Vagina (tissue), 2 donors: Measurements from ENCODE around the gene CT47C1.

Experiments
- POLR2AphosphoS5 ChIP-seq, 2 donors: sonication (generic); formaldehyde crosslinking; IDR thresholded peaks; one replicate each; pipeline ENCODE4 v1.9.0; 2017; ENCODE audit warnings: antibody characterized with exemption in 2 of 2, mild to moderate bottlenecking in 2 of 2, low read depth in 1 of 2; ENCODE audit not compliant: insufficient read depth in 1 of 2
- TF ChIP-seq, protein P1 (sequence below), 3 experiments: fragments of 450-650 bp in 2 of 3; fragments of 200-600 bp in 1 of 3; sonication (generic) in 1 of 3; IDR thresholded peaks; one replicate each; pipeline ENCODE4 v1.5.1; 2017 to 2019; ENCODE audit warnings: antibody characterized with exemption in 3 of 3, mild to moderate bottlenecking in 2 of 3, moderate library complexity in 2 of 3

GRCh38 chrX:119041175-119041574, 31.6 kb upstream of the CT47C1 start:
- TF ChIP-seq POLR2AphosphoS5 (IDR thresholded peaks at IDR 0.05; ENCODE audit: insufficient read depth in 1 of 2, low read depth in 1 of 2), result no peak
- TF ChIP-seq, protein P1, sequence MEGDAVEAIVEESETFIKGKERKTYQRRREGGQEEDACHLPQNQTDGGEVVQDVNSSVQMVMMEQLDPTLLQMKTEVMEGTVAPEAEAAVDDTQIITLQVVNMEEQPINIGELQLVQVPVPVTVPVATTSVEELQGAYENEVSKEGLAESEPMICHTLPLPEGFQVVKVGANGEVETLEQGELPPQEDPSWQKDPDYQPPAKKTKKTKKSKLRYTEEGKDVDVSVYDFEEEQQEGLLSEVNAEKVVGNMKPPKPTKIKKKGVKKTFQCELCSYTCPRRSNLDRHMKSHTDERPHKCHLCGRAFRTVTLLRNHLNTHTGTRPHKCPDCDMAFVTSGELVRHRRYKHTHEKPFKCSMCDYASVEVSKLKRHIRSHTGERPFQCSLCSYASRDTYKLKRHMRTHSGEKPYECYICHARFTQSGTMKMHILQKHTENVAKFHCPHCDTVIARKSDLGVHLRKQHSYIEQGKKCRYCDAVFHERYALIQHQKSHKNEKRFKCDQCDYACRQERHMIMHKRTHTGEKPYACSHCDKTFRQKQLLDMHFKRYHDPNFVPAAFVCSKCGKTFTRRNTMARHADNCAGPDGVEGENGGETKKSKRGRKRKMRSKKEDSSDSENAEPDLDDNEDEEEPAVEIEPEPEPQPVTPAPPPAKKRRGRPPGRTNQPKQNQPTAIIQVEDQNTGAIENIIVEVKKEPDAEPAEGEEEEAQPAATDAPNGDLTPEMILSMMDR (IDR thresholded peaks at IDR 0.05), result no peak
